Purkinje cell (primary cell): ENCODE results near the gene FAAH2. TPM values are rescaled to one million over a fixed set of nuclear protein-coding genes. Genes with fewer than 3 reads are reported as not detected.

Experiments
- polyA plus RNA-seq: library from polyadenylated mRNA; unstranded; fragments of >200 nt; fragmentation: Nextera tagmentation; gene quantifications from 2 replicates; pipeline ENCODE4 v1.2.1, GENCODE V29; 2014

The FAAH2 gene
- polyA plus RNA-seq: 5.6 and 13.7 TPM in 2 replicates

GRCh38 chrX:57286507-57287251, at the start of gene FAAH2:
TSS of gene FAAH2 (plus strand) at chrX:57286706. CDS start at chrX:57286826, 120 bp downstream.

Other genes starting within 250 kb of the FAAH2 start
- 20.3 and 20.4 TPM in 2 replicates for gene SPIN2B, start 165.2 kb upstream of the FAAH2 start, polyA plus RNA-seq
- gene SPIN2A, start 149.3 kb upstream of the FAAH2 start, polyA plus RNA-seq: 0.97 TPM in 1 of 2 replicates, not detected in the other